Measurements from ENCODE around the gene HOXC13.

- TF ChIP-seq CTCF (IDR thresholded peaks at IDR 0.05; ENCODE audit: poor library complexity), result no peak
- peak; percentile 99 for TF ChIP-seq EZH2 (IDR thresholded peaks at IDR 0.05; ENCODE audit: borderline replicate concordance)
These were observed 27.9 kb downstream of the HOXC13 start for GRCh38 chr12:53966385-53967133.
